CD4-positive, alpha-beta T cell treated with Interleukin-4 for 4 hours (primary cell): Measurements from ENCODE around the gene MTO1.
"Not testable (repeated sequence)": the region's sequence is repeated elsewhere in the genome, so short reads cannot be mapped to it uniquely, and the experiment has no call there.

Experiments
- DNase-seq: peaks from one replicate; pipeline ENCODE4 v3.0.0-alpha.2; 2020

The MTO1 gene

DNA sequence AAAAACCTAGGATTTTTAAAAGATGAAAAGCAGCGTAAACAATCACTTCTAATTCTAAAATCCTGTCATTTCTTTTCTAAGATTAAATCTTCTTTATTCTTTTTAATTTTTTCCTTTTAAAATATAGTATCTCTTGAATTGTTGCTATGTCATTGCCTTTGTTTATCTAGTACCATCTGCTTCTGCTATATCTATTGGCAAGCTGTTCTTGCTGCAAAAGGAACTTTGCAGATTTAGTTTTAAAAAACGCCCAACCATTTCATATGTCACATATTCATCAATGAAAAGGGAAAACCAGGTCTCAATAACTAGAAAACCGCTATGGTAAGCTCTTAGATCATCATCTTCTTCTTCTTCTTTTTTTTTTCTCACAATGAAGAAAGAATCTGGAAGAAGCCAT lies 70.8 kb downstream of the MTO1 start:
- no peak for DNase-seq

DNA sequence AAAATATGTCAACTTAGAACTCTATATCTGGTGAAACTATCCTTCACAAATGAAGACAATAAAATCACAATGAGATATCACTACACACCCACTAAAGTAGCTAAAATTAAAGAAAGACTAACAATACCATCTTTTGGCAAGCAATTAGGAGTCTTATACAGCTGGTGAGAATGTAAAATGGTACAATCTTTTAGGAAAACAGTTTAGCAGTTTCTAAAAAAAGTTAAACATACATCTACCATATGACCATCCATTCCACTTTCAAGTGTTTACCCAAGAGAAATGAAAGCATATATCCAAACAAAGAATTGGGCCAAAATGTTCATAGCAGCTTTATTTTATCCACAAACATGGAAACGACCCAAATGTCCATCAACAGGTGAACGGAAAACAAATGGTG lies 73.1 kb downstream of the MTO1 start:
- DNase-seq = no peak

DNA sequence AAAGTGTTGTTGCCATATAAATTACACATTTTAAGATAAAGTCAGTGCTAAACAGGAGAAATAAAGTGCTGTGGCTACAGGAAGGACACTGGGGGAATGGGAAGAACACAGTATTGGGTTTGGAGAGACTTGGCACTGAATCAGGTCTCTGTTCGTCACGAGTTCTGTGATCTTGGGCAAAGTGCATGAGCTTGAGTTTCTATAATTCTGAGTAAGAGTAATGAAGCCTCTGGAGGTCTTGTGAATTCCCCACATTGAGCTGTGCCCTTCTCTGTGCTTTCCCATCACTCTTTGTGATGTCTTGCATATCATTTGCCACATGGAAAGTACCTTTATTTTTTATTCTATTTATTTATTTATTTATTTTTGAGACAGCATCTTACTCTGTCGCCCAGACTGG lies 76.1 kb downstream of the MTO1 start:
- no peak for DNase-seq

DNA sequence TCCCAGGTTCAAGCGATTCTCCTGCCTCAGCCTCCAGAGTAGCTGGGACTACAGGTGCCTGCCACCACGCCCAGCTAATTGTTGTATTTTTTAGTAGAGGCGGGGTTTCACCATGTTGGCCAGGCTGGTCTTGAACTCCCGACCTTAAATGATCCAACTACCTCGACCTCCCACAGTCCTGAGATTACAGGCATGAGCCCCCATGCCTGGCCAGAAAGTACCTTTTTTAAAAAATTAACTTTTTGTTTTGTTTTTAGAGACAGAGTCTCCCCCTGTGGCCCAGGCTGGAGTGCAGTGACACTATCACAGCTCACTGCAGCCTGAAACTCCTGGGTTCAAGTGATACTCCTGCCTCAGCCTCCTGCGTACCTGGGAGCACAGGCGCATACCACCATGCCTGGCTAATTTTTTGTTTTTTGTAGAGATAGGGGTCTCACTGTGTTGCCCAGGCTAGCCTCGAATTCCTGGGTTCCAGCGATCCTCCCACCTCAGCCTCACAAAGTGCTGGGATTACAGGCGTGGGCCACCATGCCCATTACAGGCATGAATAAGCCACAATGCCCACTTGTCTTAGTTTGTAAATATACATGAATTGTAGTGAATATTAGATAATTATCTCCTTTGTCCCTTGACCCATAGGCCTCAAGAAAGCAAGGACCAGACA lies 76.7 kb downstream of the MTO1 start:
- DNase-seq = no peak

DNA sequence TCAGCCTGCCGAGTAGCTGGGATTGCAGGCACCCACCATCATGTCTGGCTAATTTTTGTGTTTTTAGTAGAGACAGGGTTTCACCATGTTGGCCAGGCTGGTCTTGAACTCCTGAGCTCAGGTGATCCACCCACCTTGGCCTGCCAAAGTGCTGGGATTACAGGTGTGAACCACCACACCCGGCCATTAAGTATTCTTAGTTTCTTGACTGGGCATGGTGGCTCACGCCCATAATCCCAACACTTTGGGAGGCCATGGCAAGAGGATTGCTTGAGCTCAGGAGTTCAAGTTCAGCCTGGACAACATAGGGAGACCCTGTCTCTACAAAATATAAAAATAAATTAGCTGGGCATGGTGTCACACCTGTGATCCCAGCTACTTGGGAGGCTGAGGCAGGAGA lies 80.9 kb downstream of the MTO1 start:
- not testable (repeated sequence) for DNase-seq

DNA sequence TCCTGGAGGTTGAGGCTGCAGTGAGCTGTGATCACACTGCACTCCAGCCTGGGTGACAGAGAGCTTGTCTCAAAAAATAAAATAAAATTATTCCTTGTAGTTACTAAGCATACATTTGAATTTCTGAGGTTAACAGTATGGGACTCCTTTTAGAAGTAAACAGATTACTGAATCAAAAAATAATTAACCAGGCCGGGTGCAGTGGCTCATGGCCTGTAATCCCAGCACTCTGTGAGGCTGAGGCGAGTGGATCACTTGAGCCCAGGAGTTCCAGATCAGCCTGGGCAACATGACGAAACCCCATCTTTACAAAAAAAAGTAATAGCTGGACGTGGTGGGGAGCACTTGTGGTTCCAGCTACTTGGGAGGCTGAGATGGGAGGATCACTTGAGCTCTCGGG lies 81.4 kb downstream of the MTO1 start:
- no peak for DNase-seq

DNA sequence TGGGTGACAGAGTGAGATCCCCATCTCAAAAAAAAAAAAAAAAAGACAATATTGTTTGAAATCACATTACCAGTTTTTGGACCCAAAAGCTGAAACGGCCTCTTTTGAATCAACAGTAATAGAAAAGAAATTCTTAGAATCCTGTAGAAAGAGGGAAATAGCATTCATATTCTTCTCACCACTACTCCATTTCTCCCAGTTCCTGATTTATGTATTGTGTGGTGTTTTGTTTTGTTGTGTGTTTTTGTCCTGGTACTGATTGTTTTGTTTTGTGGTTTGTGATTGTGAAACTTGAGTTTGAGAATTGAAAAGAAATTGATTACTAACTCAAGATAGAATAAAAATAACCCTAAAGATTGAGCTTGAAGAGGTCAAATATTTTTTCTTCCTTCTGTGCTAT lies 85.5 kb downstream of the MTO1 start:
- no peak for DNase-seq

DNA sequence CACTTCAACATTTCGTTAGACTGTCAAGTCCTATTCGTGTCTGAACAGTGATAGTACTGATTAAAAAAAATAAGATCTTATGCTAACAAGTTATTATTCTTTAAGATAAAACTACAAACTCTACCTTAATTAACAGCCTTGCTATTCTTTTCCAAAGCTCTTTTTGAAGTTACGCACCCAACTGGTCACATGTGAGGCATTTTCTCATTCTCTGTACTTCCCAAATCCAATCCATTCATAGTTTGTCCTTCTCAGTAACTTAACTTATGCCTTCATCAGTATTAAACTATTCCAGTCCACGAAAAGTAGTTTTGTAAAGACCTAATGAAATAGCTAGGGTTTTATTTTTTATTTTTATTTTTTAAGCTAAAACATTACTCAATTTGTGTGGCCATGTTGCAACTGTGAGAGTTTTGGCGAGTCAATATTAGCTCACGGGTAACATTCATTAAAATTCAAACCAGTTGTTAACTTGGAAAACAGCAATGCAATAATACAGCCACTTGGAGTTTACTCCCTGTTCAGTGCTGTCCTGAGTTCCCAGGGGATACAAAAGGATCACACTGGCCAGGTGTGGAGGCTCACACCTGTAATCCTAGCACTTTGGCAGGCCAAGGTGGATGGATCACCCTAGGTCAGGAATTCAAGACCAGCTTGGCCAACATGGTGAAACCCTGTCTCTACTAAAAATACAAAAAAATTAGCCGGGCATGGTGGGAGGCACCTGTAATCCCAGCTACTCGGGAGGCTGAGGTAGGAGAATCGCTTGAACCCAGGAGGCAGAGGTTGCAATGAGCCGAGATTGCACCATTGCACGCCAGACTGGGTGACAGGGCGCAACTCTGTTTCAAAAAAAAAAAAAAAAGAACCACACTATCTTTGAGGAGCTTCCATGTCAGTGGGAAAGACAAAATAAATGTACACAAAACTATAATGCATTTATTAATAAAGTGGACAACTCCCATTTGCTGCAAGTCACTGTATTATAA lies 87.2 kb downstream of the MTO1 start:
- DNase-seq = no peak

DNA sequence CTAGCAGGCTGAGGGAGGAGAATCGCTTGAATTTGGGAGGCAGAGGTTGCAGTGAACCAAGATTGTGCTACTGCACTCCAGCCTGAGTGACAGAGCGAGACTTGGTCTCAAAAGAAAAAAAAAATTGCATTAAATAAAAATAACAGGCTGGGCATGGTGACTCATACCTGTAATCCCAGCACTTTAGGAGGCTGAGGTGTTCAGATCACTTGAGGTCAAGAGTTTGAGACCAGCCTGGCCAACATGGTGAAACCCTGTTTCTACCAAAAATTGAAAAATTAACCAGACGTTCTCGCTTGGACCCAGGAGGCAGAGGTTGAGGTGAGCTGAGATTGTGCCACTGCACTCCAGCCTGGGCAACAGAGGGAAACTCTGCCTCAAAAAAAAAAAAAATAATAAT lies 89.6 kb downstream of the MTO1 start:
- DNase-seq = not testable (repeated sequence)

DNA sequence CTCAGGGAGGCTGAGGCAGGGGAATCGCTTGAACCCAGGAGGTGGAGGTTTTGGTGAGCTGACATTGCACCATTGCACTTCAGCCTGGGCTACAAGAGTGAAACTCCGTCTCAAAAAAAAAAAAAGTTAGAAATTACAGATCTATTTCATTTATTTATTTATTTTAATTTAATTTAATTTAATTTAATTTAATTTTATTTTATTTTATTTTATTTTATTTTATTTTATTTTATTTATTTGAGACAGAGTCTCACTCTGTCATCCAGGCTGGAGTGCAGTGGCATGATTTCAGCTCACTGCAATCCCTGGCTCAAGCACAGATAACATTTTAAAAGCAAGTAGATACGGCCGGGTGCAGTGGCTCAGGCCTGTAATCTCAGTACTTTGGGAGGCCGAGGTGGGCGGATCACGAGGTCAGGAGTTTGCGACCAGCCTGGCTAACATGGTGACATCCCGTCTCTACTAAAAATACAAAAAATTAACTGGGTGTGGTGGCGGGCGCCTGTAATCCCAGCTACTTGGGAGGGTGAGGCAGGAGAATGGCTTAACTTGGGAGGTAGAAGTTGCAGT lies 93.9 kb downstream of the MTO1 start:
- not testable (repeated sequence) for DNase-seq

DNA sequence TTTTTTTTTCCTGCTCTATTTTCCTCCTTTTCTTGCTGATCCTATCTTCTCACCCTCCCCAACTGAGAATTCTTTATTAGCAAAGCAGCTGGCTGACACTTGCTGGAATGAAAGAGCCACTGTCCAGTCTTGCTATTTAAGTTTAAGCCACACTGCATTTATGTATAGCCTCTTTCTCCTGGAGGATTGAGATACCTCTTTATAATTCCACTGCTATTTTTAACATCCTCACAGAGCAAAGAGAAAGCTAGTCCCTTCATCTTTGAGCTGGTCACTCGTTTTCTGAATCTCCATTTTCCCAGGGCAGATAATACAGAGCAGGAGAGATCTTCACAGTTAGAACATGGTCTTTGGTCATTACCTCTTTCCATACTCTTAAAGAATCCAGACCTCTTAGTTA lies 95.3 kb downstream of the MTO1 start:
- no peak for DNase-seq
